Stomach smooth muscle (tissue), 2 donors: ENCODE results near the gene CERK.

Source experiments
- H3K27ac ChIP-seq: one replicate; pipeline ENCODE4 v1.7.0; 2013; ENCODE audit warnings: mild to moderate bottlenecking, low read length, inconsistent platforms
- H3K27me3 ChIP-seq, 2 donors: one replicate each; pipeline ENCODE4 v1.7.0; 2013; ENCODE audit warnings: low read length in 2 of 2; ENCODE audit not compliant: insufficient read depth in 2 of 2, control insufficient read depth in 1 of 2
- H3K36me3 ChIP-seq, 2 donors: one replicate each; pipeline ENCODE4 v1.7.0; 2013; ENCODE audit warnings: low read length in 2 of 2; ENCODE audit not compliant: control insufficient read depth in 2 of 2, insufficient read depth in 2 of 2
- H3K4me1 ChIP-seq: one replicate; pipeline ENCODE4 v1.7.0; 2013; ENCODE audit warnings: low read length; ENCODE audit not compliant: control insufficient read depth, insufficient read depth
- H3K4me3 ChIP-seq, 2 donors: one replicate each; pipeline ENCODE4 v1.7.0; 2013; ENCODE audit warnings: low read length in 2 of 2
- H3K9ac ChIP-seq, 2 donors: one replicate each; pipeline ENCODE4 v1.7.0; 2013; ENCODE audit warnings: low read length in 2 of 2, mild to moderate bottlenecking in 1 of 2
- H3K9me3 ChIP-seq, 2 donors: one replicate each; pipeline ENCODE4 v1.7.0; 2013; ENCODE audit warnings: low read length in 2 of 2; ENCODE audit not compliant: control insufficient read depth in 2 of 2
- donor health status: healthy.
- donor health status: Pancreatic carcinoma.

The CERK gene

GRCh38 chr22:46696614-46697013 is 41.4 kb downstream of the CERK start:
- H3K9ac ChIP-seq = no peak overlapping the region
- peaks cover 59 to 68% of the 10 kb centered on the region in 2 donors for H3K36me3 ChIP-seq
- H3K4me1 ChIP-seq = no peaks in the 10 kb centered on the region
- no peak overlapping the region for H3K4me3 ChIP-seq
- H3K27me3 ChIP-seq = no peaks in the 10 kb centered on the region
- H3K27ac ChIP-seq = no peak overlapping the region
- no peaks in the 10 kb centered on the region for H3K9me3 ChIP-seq

GRCh38 chr22:46696229-46696518 is 41.9 kb downstream of the CERK start:
- Histone ChIP-seq H3K27ac (no peak overlapping the region), H3K4me3 (no peak overlapping the region), H3K9ac (no peak overlapping the region), H3K27me3 (no peaks in the 10 kb centered on the region), H3K36me3 (peaks cover 59 to 66% of the 10 kb centered on the region in 2 donors), H3K9me3 (no peaks in the 10 kb centered on the region), H3K4me1 (no peaks in the 10 kb centered on the region)

- no peaks in the 10 kb centered on the region for H3K27me3 ChIP-seq
- no peaks in the 10 kb centered on the region for H3K4me1 ChIP-seq
- H3K9ac ChIP-seq = no peak overlapping the region
- H3K9me3 ChIP-seq = no peaks in the 10 kb centered on the region
- H3K27ac ChIP-seq = no peak overlapping the region
- peaks cover 60 to 66% of the 10 kb centered on the region in 2 donors for H3K36me3 ChIP-seq
- H3K4me3 ChIP-seq = no peak overlapping the region
Measured at GRCh38 chr22:46695346-46696228, 42.5 kb downstream of the CERK start.

- H3K4me3 ChIP-seq = no peak overlapping the region
- H3K9me3 ChIP-seq = no peaks in the 10 kb centered on the region
- H3K27me3 ChIP-seq = no peaks in the 10 kb centered on the region
- H3K9ac ChIP-seq = no peak overlapping the region
- H3K27ac ChIP-seq = no peak overlapping the region
- H3K36me3 ChIP-seq = peaks cover 61 to 69% of the 10 kb centered on the region in 2 donors
- no peaks in the 10 kb centered on the region for H3K4me1 ChIP-seq
Measured at GRCh38 chr22:46694416-46695170, 43.5 kb downstream of the CERK start.

GRCh38 chr22:46693634-46694415 is 44.2 kb downstream of the CERK start:
- H3K27me3 ChIP-seq = no peaks in the 10 kb centered on the region
- no peak overlapping the region for H3K27ac ChIP-seq
- no peaks in the 10 kb centered on the region for H3K9me3 ChIP-seq
- peaks cover 54 to 64% of the 10 kb centered on the region in 2 donors for H3K36me3 ChIP-seq
- no peaks in the 10 kb centered on the region for H3K4me1 ChIP-seq
- no peak overlapping the region for H3K4me3 ChIP-seq
- no peak overlapping the region for H3K9ac ChIP-seq

- no peak overlapping the region for H3K9ac ChIP-seq
Measured at GRCh38 chr22:46691571-46691970, 46.5 kb downstream of the CERK start.

GRCh38 chr22:46690146-46690545 is 47.9 kb downstream of the CERK start:
- Histone ChIP-seq H3K27me3 (no peaks in the 10 kb centered on the region), H3K4me3 (no peak overlapping the region), H3K9me3 (no peaks in the 10 kb centered on the region), H3K9ac (no peak overlapping the region), H3K27ac (no peak overlapping the region), H3K4me1 (peaks cover 2% of the 10 kb centered on the region), H3K36me3 (peaks cover 46 to 55% of the 10 kb centered on the region in 2 donors)

More at GRCh38 chr22:46691571-46691970, 46.5 kb downstream of the CERK start:
- Histone ChIP-seq H3K27me3 (no peaks in the 10 kb centered on the region), H3K36me3 (peaks cover 51 to 56% of the 10 kb centered on the region in 2 donors), H3K4me3 (no peak overlapping the region), H3K4me1 (peaks cover 2% of the 10 kb centered on the region), H3K9me3 (no peaks in the 10 kb centered on the region), H3K27ac (no peak overlapping the region)

GRCh38 chr22:46688949-46689348 is 49.1 kb downstream of the CERK start:
- Histone ChIP-seq H3K36me3 (peaks cover 38 to 45% of the 10 kb centered on the region in 2 donors), H3K4me3 (no peak overlapping the region), H3K27ac (no peak overlapping the region), H3K9ac (no peak overlapping the region), H3K4me1 (peaks cover 2% of the 10 kb centered on the region), H3K9me3 (no peaks in the 10 kb centered on the region), H3K27me3 (no peaks in the 10 kb centered on the region)

- Histone ChIP-seq H3K4me1 (peaks cover 2% of the 10 kb centered on the region), H3K9ac (no peak overlapping the region), H3K27ac (no peak overlapping the region), H3K9me3 (no peaks in the 10 kb centered on the region), H3K27me3 (no peaks in the 10 kb centered on the region), H3K36me3 (peaks cover 28 to 35% of the 10 kb centered on the region in 2 donors), H3K4me3 (no peak overlapping the region)
Measured at GRCh38 chr22:46687460-46687859, 50.6 kb downstream of the CERK start.

GRCh38 chr22:46687048-46687444 is 51.0 kb downstream of the CERK start:
- Histone ChIP-seq H3K27me3 (no peaks in the 10 kb centered on the region), H3K27ac (no peak overlapping the region), H3K9me3 (no peaks in the 10 kb centered on the region), H3K36me3 (peaks cover 29 to 35% of the 10 kb centered on the region in 2 donors), H3K4me3 (no peak overlapping the region), H3K9ac (no peak overlapping the region), H3K4me1 (peaks cover 2% of the 10 kb centered on the region)
